ENCODE data around the gene SSTR4. TPM values are rescaled to one million over a fixed set of nuclear protein-coding genes. Genes with fewer than 3 reads are reported as not detected.

Gene SSTR4
- total RNA-seq, 1 donor = not detected

- TF ChIP-seq CTCF (IDR thresholded peaks at IDR 0.05; ENCODE audit: insufficient read depth, low read length) = no peak
- no peak overlapping the region for H3K4me3 ChIP-seq (ENCODE audit: low read depth, low read length)
- no peak for DNase-seq (ENCODE audit: low read depth)
These were observed 27.0 kb upstream of the SSTR4 start for GRCh38 chr20:23007886-23008655.

- TF ChIP-seq CTCF (IDR thresholded peaks at IDR 0.05; ENCODE audit: insufficient read depth, low read length) = no peak
- no peak overlapping the region for H3K4me3 ChIP-seq (ENCODE audit: low read depth, low read length)
- DNase-seq (ENCODE audit: low read depth) = no peak
These were observed 26.4 kb upstream of the SSTR4 start for GRCh38 chr20:23008667-23009066.

GRCh38 chr20:23009636-23010035 is 25.5 kb upstream of the SSTR4 start:
- no peak overlapping the region for H3K4me3 ChIP-seq (ENCODE audit: low read depth, low read length)
- no peak for DNase-seq (ENCODE audit: low read depth)
- TF ChIP-seq CTCF (IDR thresholded peaks at IDR 0.05; ENCODE audit: insufficient read depth, low read length) = no peak

GRCh38 chr20:23010096-23010495 is 25.0 kb upstream of the SSTR4 start:
- no peak for DNase-seq (ENCODE audit: low read depth)
- TF ChIP-seq CTCF (IDR thresholded peaks at IDR 0.05; ENCODE audit: insufficient read depth, low read length) = no peak
- H3K4me3 ChIP-seq (ENCODE audit: low read depth, low read length) = no peak overlapping the region

- DNase-seq (ENCODE audit: low read depth) = no peak
- no peak for TF ChIP-seq CTCF (IDR thresholded peaks at IDR 0.05; ENCODE audit: insufficient read depth, low read length)
- no peak overlapping the region for H3K4me3 ChIP-seq (ENCODE audit: low read depth, low read length)
These were observed 23.9 kb upstream of the SSTR4 start for GRCh38 chr20:23011008-23011721.

- DNase-seq (ENCODE audit: low read depth) = no peak
- TF ChIP-seq CTCF (IDR thresholded peaks at IDR 0.05; ENCODE audit: insufficient read depth, low read length) = no peak
- no peak overlapping the region for H3K4me3 ChIP-seq (ENCODE audit: low read depth, low read length)
These were observed 21.7 kb upstream of the SSTR4 start for GRCh38 chr20:23013429-23013828.
